H9 (cell line): Measurements from ENCODE around the gene PIP5K1A. TPM values are rescaled to one million over a fixed set of nuclear protein-coding genes. Genes with fewer than 3 reads are reported as not detected.
A peak's percentile ranks its signal among the peaks of the same experiment; 100 is the strongest.

Source experiments
- DNase-seq: peaks from one replicate; pipeline ENCODE4 v3.0.0-alpha.2; 2017
- H2AFZ ChIP-seq: one replicate; pipeline ENCODE4 v1.6.1; 2013; ENCODE audit warnings: mild to moderate bottlenecking, low read length, control low read depth, moderate library complexity
- H2AK5ac ChIP-seq: 2 replicates; pipeline ENCODE4 v1.6.1; 2013; ENCODE audit warnings: low read length, control low read depth, mixed read lengths; ENCODE audit not compliant: insufficient read length
- H2BK120ac ChIP-seq: one replicate; pipeline ENCODE4 v1.6.1; 2013; ENCODE audit warnings: low read depth, mild to moderate bottlenecking, low read length, control low read depth, inconsistent platforms; ENCODE audit not compliant: poor library complexity, severe bottlenecking
- H2BK12ac ChIP-seq: 2 replicates; pipeline ENCODE4 v1.6.1; 2013; ENCODE audit warnings: low read length, control low read depth, mixed read lengths, low read depth; ENCODE audit not compliant: insufficient read length
- H2BK15ac ChIP-seq: 2 replicates; pipeline ENCODE4 v1.6.1; 2013; ENCODE audit warnings: low read depth, low read length, control low read depth
- H2BK20ac ChIP-seq: one replicate; pipeline ENCODE4 v1.6.1; 2013; ENCODE audit warnings: low read depth, mild to moderate bottlenecking, low read length, control low read depth, inconsistent platforms; ENCODE audit not compliant: poor library complexity, severe bottlenecking
- H2BK5ac ChIP-seq: 2 replicates; pipeline ENCODE4 v1.6.1; 2013; ENCODE audit warnings: low read length, control low read depth, mixed read lengths; ENCODE audit not compliant: insufficient read length
- H3K14ac ChIP-seq: 2 replicates; pipeline ENCODE4 v1.6.1; 2013; ENCODE audit warnings: low read length, control low read depth; ENCODE audit not compliant: insufficient read depth
- H3K18ac ChIP-seq: 2 replicates; pipeline ENCODE4 v1.6.1; 2013; ENCODE audit warnings: low read depth, mild to moderate bottlenecking, mixed read lengths, low read length, control low read depth; ENCODE audit not compliant: insufficient read length
- H3K23ac ChIP-seq: 2 replicates; pipeline ENCODE4 v1.6.1; 2013; ENCODE audit warnings: low read length, control low read depth, mixed read lengths, low read depth; ENCODE audit not compliant: insufficient read length
- H3K23me2 ChIP-seq: 2 replicates; pipeline ENCODE4 v1.6.1; 2013; ENCODE audit warnings: low read depth, mild to moderate bottlenecking, mixed read lengths, low read length, control low read depth; ENCODE audit not compliant: insufficient read length, poor library complexity, severe bottlenecking
- H3K27ac ChIP-seq: 2 replicates; pipeline ENCODE4 v1.5.1; 2013; ENCODE audit warnings: low read length, control low read depth, mixed read lengths, low read depth; ENCODE audit not compliant: insufficient read length
- H3K27me3 ChIP-seq: 2 replicates; pipeline ENCODE4 v1.6.1; 2013; ENCODE audit warnings: low read length, control low read depth, inconsistent platforms; ENCODE audit not compliant: insufficient read depth
- H3K4ac ChIP-seq: 2 replicates; pipeline ENCODE4 v1.6.1; 2013; ENCODE audit warnings: low read depth, mild to moderate bottlenecking, control low read depth, inconsistent platforms, low read length, moderate library complexity
- H3K4me1 ChIP-seq: 2 replicates; pipeline ENCODE4 v1.6.1; 2013; ENCODE audit warnings: low read length, control low read depth, inconsistent platforms; ENCODE audit not compliant: insufficient read depth
- H3K4me2 ChIP-seq: 2 replicates; pipeline ENCODE4 v1.6.1; 2013; ENCODE audit warnings: low read length, control low read depth, mixed read lengths; ENCODE audit not compliant: insufficient read length, insufficient read depth
- H3K56ac ChIP-seq: 2 replicates; pipeline ENCODE4 v1.6.1; 2013; ENCODE audit warnings: low read depth, mild to moderate bottlenecking, mixed read lengths, low read length, control low read depth; ENCODE audit not compliant: insufficient read length
- H3K79me1 ChIP-seq: 2 replicates; pipeline ENCODE4 v1.6.1; 2013; ENCODE audit warnings: low read depth, mild to moderate bottlenecking, moderate library complexity, low read length, control low read depth, inconsistent platforms; ENCODE audit not compliant: insufficient read depth, poor library complexity, severe bottlenecking
- H3K79me2 ChIP-seq: 2 replicates; pipeline ENCODE4 v1.6.1; 2013; ENCODE audit warnings: low read length, control low read depth, inconsistent platforms; ENCODE audit not compliant: insufficient read depth
- H3K9ac ChIP-seq: 2 replicates; pipeline ENCODE4 v1.6.1; 2013; ENCODE audit warnings: low read length, control low read depth, mixed read lengths; ENCODE audit not compliant: insufficient read length; ENCODE audit errors: extremely low read depth
- H3K9me3 ChIP-seq: one replicate; pipeline ENCODE4 v1.6.1; 2013; ENCODE audit warnings: low read depth, low read length, inconsistent platforms; ENCODE audit not compliant: control insufficient read depth
- H3T11ph ChIP-seq: one replicate; pipeline ENCODE4 v1.6.1; 2013; ENCODE audit warnings: mild to moderate bottlenecking, low read length, control low read depth, inconsistent platforms
- H4K20me1 ChIP-seq: one replicate; pipeline ENCODE4 v1.6.1; 2013; ENCODE audit not compliant: control insufficient read depth, insufficient read length, insufficient read depth
- H4K5ac ChIP-seq: 2 replicates; pipeline ENCODE4 v1.6.1; 2013; ENCODE audit warnings: low read depth, mild to moderate bottlenecking, mixed read lengths, low read length, control low read depth; ENCODE audit not compliant: insufficient read length
- H4K8ac ChIP-seq: replicated peaks from 2 replicates; pipeline ENCODE4 v1.6.1; 2013; ENCODE audit warnings: low read length, control low read depth, mixed read lengths, low read depth; ENCODE audit not compliant: insufficient read length
- H4K91ac ChIP-seq: 2 replicates; pipeline ENCODE4 v1.6.1; 2013; ENCODE audit warnings: low read depth, mild to moderate bottlenecking, moderate library complexity, mixed read lengths, low read length, control low read depth; ENCODE audit not compliant: insufficient read length
- H3K27ac Mint-ChIP-seq, 3 experiments: 2 replicates in 2 of 3; 3 replicates in 1 of 3; pipeline ENCODE4 v1.8.0; 2020 to 2021; ENCODE audit warnings: mixed read lengths in 3 of 3, mild to moderate bottlenecking in 1 of 3, moderate library complexity in 1 of 3
- H3K27me3 Mint-ChIP-seq: 2 replicates; pipeline ENCODE4 v1.8.0; 2021; ENCODE audit warnings: low read depth, mild to moderate bottlenecking, moderate library complexity, mixed read lengths
- H3K36me3 Mint-ChIP-seq, 3 experiments: 2 replicates in 2 of 3; 3 replicates in 1 of 3; pipeline ENCODE4 v1.8.0; 2020 to 2021; ENCODE audit warnings: low read depth in 3 of 3, mixed read lengths in 3 of 3; ENCODE audit not compliant: insufficient read depth in 1 of 3
- H3K4me1 Mint-ChIP-seq, 2 experiments: 2 replicates each; pipeline ENCODE4 v1.8.0; 2020; ENCODE audit warnings: mixed read lengths in 2 of 2
- H3K4me3 Mint-ChIP-seq, 2 experiments: 2 replicates in 1 of 2; 3 replicates in 1 of 2; pipeline ENCODE4 v1.8.0; 2020 to 2021; ENCODE audit warnings: mild to moderate bottlenecking in 2 of 2, mixed read lengths in 2 of 2, moderate library complexity in 1 of 2
- H3K9me3 Mint-ChIP-seq, 2 experiments: 2 replicates in 1 of 2; 3 replicates in 1 of 2; pipeline ENCODE4 v1.8.0; 2020; ENCODE audit warnings: mild to moderate bottlenecking in 2 of 2, mixed read lengths in 2 of 2, moderate library complexity in 1 of 2
- CTCF ChIP-seq: fragments of 200-600 bp; sonication (generic); conservative IDR thresholded peaks from 3 replicates; pipeline ENCODE4 v1.8.0; 2021; ENCODE audit warnings: antibody characterized with exemption, mild to moderate bottlenecking
- WGBS: extraction: QIAGEN DNeasy Blood & Tissue Kit; methylation state at CpG from one replicate; pipeline ENCODE4 v1.1.7; 2013; ENCODE audit warnings: missing lambda C conversion rate, low lambda C conversion rate, mixed read lengths; ENCODE audit not compliant: insufficient read length; ENCODE audit errors: extremely low coverage; 5-methylcytosine and 5-hydroxymethylcytosine counted together
- total RNA-seq: library from RNA; stranded (reverse); gene quantifications from 2 replicates; pipeline ENCODE4 v1.2.1, GENCODE V29; 2021

Gene PIP5K1A
- total RNA-seq, 1 experiment from 2014 or later: 94.6 TPM

GRCh38 chr1:151165738-151166504 lies 32.4 kb upstream of the PIP5K1A start, which contains the start of the genes LYSMD1 and SCNM1:
TSS of gene LYSMD1 (minus strand) at chr1:151165902. CDS start at chr1:151165258, 644 bp downstream.
TSS of gene SCNM1 (plus strand) at chr1:151166144. CDS start at chr1:151166153, 9 bp downstream.
- H4K5ac ChIP-seq: no peak within 1 kb of the TSS
- no peak within 1 kb of the TSS for H3T11ph ChIP-seq
- Mint-ChIP-seq H3K4me3 (peak within 1 kb of the TSS; percentile 96 to 98), H3K4me1 (peaks cover 22 to 27% of the 10 kb centered on the region in 2 experiments), H3K27ac (peak within 1 kb of the TSS; percentile 96 to 99 (median 98)), H3K36me3 (peaks cover 19 to 43% (median 40%) of the 10 kb centered on the region in 3 experiments; a peak in 6 of 7 replicates), H3K27me3 (peaks cover 3% of the 10 kb centered on the region; the same call in 1 of the 2 replicates), H3K9me3 (no peaks in the 10 kb centered on the region; a peak in 1 of 5 replicates)
- H2BK20ac ChIP-seq: no peak within 1 kb of the TSS
- H3K79me2 ChIP-seq: no peaks in the 10 kb centered on the region
- H2BK15ac ChIP-seq: no peak within 1 kb of the TSS
- H2AFZ ChIP-seq: peak within 1 kb of the TSS; percentile 79
- H3K9me3 ChIP-seq: no peaks in the 10 kb centered on the region
- H3K27me3 ChIP-seq: no peaks in the 10 kb centered on the region
- H3K23ac ChIP-seq: no peak within 1 kb of the TSS
- no CpG with 5 or more reads among the region's 38 CpGs for WGBS
- H3K56ac ChIP-seq: no peak within 1 kb of the TSS
- no peak within 1 kb of the TSS for H2BK5ac ChIP-seq
- H3K79me1 ChIP-seq: no peaks in the 10 kb centered on the region
- peak within 1 kb of the TSS; percentile 70 for H3K4me2 ChIP-seq
- peak within 1 kb of the TSS; percentile 7 for H3K27ac ChIP-seq
- no peak within 1 kb of the TSS for H3K18ac ChIP-seq
- H3K23me2 ChIP-seq: peaks cover 13% of the 10 kb centered on the region
- no peak within 1 kb of the TSS for H2BK12ac ChIP-seq
- DNase-seq: peak; percentile 98
- no peak within 1 kb of the TSS for H3K4ac ChIP-seq
- H2BK120ac ChIP-seq: no peak within 1 kb of the TSS
- 0 out of 2 replicates have a peak, but pooled peaks cover 4% of the 10 kb centered on the region for H3K4me1 ChIP-seq
- H4K20me1 ChIP-seq: no peaks in the 10 kb centered on the region
- no peak within 1 kb of the TSS for H3K14ac ChIP-seq
- H4K8ac ChIP-seq: no peak within 1 kb of the TSS
- H3K9ac ChIP-seq: peak within 1 kb of the TSS; percentile 83
- H4K91ac ChIP-seq: no peak within 1 kb of the TSS
- H2AK5ac ChIP-seq: no peak within 1 kb of the TSS
- TF ChIP-seq CTCF: no peak
